ENCODE data around the gene NRP2. TPM values are rescaled to one million over a fixed set of nuclear protein-coding genes. Genes with fewer than 3 reads are reported as not detected.

NRP2 gene
- polyA plus RNA-seq (ENCODE audit: insufficient read length in 4 of 4), result 10 to 100 TPM; 59.5 to 70.4 (median 62.3) TPM

- DNase-seq (ENCODE audit: low read depth in 4 of 4, low spot score in 2 of 4), result peak in 1 of 4 donors; percentile 83
Observed at GRCh38 chr2:205682239-205682970, at the start of gene NRP2. TSS of gene NRP2 (plus strand) at chr2:205682501. CDS start at chr2:205683291, 790 bp downstream.

GRCh38 chr2:205633994-205634393, 48.3 kb upstream of the NRP2 start:
- no peak for DNase-seq (ENCODE audit: low read depth in 4 of 4, low spot score in 2 of 4)

GRCh38 chr2:205636549-205637319, 45.6 kb upstream of the NRP2 start:
- DNase-seq (ENCODE audit: low read depth in 4 of 4, low spot score in 2 of 4), result no peak

- DNase-seq (ENCODE audit: low read depth in 4 of 4, low spot score in 2 of 4), result no peak
Observed at GRCh38 chr2:205637320-205637602, 45.0 kb upstream of the NRP2 start.

- no peak for DNase-seq (ENCODE audit: low read depth in 4 of 4, low spot score in 2 of 4)
Observed at GRCh38 chr2:205637779-205638503, 44.4 kb upstream of the NRP2 start.

GRCh38 chr2:205640716-205641115, 41.6 kb upstream of the NRP2 start:
- no peak for DNase-seq (ENCODE audit: low read depth in 4 of 4, low spot score in 2 of 4)

- no peak for DNase-seq (ENCODE audit: low read depth in 4 of 4, low spot score in 2 of 4)
Observed at GRCh38 chr2:205642599-205643356, 39.5 kb upstream of the NRP2 start.

GRCh38 chr2:205643391-205643885, 38.9 kb upstream of the NRP2 start:
- DNase-seq (ENCODE audit: low read depth in 4 of 4, low spot score in 2 of 4), result no peak

GRCh38 chr2:205644018-205644417, 38.3 kb upstream of the NRP2 start:
- DNase-seq (ENCODE audit: low read depth in 4 of 4, low spot score in 2 of 4), result no peak

GRCh38 chr2:205646680-205647079, 35.6 kb upstream of the NRP2 start:
- no peak for DNase-seq (ENCODE audit: low read depth in 4 of 4, low spot score in 2 of 4)

GRCh38 chr2:205650450-205650849, 31.9 kb upstream of the NRP2 start:
- no peak for DNase-seq (ENCODE audit: low read depth in 4 of 4, low spot score in 2 of 4)

GRCh38 chr2:205650931-205651330, 31.4 kb upstream of the NRP2 start:
- no peak for DNase-seq (ENCODE audit: low read depth in 4 of 4, low spot score in 2 of 4)

GRCh38 chr2:205651719-205652118, 30.6 kb upstream of the NRP2 start:
- DNase-seq (ENCODE audit: low read depth in 4 of 4, low spot score in 2 of 4), result no peak

- DNase-seq (ENCODE audit: low read depth in 4 of 4, low spot score in 2 of 4), result no peak
Observed at GRCh38 chr2:205654878-205655605, 27.3 kb upstream of the NRP2 start.

GRCh38 chr2:205655779-205656456, 26.4 kb upstream of the NRP2 start:
- no peak for DNase-seq (ENCODE audit: low read depth in 4 of 4, low spot score in 2 of 4)

- DNase-seq (ENCODE audit: low read depth in 4 of 4, low spot score in 2 of 4), result no peak
Observed at GRCh38 chr2:205656461-205656860, 25.8 kb upstream of the NRP2 start.

- DNase-seq (ENCODE audit: low read depth in 4 of 4, low spot score in 2 of 4), result no peak
Observed at GRCh38 chr2:205656941-205657340, 25.4 kb upstream of the NRP2 start.

GRCh38 chr2:205657579-205657978, 24.7 kb upstream of the NRP2 start:
- DNase-seq (ENCODE audit: low read depth in 4 of 4, low spot score in 2 of 4), result no peak

- DNase-seq (ENCODE audit: low read depth in 4 of 4, low spot score in 2 of 4), result no peak
Observed at GRCh38 chr2:205658068-205658467, 24.2 kb upstream of the NRP2 start.
